Activated CD4-positive, alpha-beta T cell treated with anti-CD3 and anti-CD28 coated beads, Interleukin-2, Interleukin-4, amounts not matched to agents 100 ng/mL and 50 ng/mL, durations not matched to agents 16 hours and 8 hours (primary cell): ENCODE measurements around the gene NAT8.
"Not testable (repeated sequence)": the region's sequence is repeated elsewhere in the genome, so short reads cannot be mapped to it uniquely, and the experiment has no call there.

Source experiments
- DNase-seq: peaks from one replicate; pipeline ENCODE4 v3.0.0-alpha.2; 2020; ENCODE audit warnings: low spot score

Gene NAT8, protein sequence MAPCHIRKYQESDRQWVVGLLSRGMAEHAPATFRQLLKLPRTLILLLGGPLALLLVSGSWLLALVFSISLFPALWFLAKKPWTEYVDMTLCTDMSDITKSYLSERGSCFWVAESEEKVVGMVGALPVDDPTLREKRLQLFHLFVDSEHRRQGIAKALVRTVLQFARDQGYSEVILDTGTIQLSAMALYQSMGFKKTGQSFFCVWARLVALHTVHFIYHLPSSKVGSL

DNA sequence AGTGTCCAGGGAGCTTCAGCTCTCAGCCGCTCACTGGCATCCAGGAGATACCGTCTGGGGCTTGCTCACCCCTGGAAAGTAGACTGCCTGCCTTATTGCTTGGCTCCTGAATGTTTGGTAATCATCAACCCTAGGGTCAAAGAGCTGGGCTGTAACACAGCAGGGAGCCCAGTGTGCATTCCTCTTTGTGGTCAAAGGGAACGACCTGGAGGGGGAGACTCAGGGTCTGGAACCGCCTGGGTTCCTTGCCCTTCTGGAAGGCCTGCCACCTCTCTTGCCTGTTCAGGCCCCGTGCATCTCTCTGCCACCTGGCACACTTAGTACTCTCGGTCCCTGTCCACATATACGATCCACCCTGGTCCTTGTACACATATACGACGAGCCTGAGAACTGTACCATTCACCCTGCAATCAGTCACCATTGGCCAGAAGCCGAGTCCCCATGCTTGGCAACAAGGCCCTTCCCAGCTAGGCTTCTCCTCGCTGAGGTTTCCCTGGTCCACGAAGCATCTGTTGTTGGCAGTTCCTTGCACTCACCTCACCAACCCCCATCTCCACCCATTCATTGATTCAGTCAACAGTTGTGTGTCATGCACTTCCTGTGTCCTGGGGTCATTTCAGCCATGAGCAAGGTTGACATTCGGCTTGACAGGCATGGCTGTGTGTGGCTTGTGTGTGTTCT, at the start of gene NAT8:
NAT8 (minus strand) TSS at position 85 of the 681 bp plus-strand sequence. CDS start 794 bp downstream, outside the sequence.
- DNase-seq, result no peak

- peak; percentile 27 for DNase-seq
These were observed 48.3 kb upstream of the NAT8 start for GRCh38 chr2:73690372-73691088.

DNA sequence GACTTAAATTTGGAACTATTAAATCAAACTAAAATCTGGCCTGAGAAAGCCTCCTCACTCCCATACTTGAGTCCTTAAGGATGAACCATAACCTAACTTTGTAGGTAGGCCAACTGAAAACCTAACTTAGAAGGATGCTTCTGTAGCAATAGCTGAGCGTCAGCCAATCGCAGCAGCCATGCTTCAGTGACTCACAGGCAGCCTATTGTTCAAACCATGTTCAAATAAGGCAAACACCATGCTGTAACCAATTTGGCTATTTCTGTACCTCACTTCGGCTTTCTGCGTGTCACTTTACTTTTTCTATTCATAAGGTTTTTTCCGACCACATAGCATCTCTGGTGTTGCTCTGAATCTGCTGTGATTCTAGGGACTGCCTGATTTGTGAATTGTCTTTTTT, 46.3 kb upstream of the NAT8 start:
- not testable (repeated sequence) for DNase-seq

GRCh38 chr2:73685764-73686438, 43.7 kb upstream of the NAT8 start:
- DNase-seq, result no peak

DNA sequence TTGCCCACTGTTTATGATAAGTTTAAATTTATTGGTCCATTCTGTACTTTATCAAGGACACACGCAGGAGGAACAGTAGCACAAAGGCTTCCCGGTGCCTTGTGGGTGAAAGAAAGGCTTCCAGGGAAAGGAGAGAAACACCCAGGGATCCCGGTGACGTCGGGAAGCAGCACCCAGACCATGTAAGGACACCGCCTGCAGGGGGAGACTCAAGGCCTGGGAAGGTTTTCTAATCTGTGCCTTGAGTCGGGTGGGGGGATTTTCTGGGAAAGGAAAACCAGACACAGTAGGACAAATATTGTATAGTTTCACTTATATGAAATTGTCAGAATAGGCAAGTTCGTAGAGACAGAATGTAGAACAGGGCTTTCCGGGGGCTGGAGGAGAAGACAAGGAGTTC, 42.7 kb upstream of the NAT8 start:
- DNase-seq, result not testable (repeated sequence)

DNA sequence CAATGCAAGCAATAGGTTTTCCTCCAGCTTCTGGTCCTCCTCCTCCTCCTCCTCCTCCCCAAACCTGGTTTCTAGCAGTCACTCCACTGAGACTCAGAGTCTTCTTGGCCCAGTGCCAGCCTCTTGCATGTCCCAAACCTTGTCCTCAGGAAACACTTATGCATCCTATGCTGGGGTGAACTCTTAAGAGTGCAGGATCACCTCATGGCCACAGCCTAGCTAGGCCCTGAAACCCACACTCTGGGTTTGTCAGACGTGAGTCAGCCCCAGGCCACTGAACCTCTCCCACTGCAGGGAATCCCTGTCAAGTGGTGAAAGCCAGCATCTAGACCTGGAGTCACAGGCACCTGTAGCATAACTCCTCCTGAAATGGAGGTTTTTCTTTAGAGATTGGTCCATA, 42.1 kb upstream of the NAT8 start:
- DNase-seq, result not testable (repeated sequence)

GRCh38 chr2:73679951-73680571, 37.8 kb upstream of the NAT8 start:
- peak; percentile 37 for DNase-seq

DNA sequence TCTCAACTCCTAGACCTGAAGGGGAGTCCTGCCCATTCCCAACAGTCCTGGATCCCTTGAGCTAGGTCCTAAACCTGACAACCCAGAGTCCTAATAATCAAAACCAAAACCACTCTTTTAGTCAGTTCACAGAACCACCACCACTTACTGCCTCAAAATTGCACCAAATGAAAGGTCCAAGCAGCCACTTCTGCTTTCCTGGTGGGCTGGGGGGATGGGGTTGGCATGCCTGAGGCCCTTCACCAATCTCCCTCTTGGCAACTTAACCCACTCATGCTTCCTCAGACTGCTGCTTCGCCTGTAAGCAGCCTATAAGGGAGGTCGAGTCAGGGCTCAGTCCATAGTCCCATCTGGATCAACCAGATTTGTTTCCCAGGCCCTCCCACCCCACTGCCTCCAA, 37.0 kb upstream of the NAT8 start:
- DNase-seq, result not testable (repeated sequence)

DNA sequence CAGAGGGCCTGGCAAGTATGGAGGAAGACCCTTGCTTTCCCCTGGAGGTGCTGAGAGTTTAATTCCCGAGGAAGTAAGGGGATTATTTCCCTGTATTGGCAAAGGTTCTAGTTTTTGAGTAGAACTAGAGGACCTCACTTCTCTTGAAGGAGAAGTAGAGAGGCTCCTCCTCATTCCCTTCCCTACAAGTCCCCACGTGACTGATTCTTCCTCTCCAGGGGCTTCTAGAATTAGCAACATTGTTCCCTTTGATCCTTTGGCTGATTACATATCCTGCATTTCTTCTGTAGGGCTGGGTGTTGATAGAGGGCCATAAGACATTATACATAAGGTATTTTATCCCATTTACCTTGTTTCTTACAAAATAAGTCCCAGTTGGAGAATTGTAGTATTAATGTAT, 35.8 kb upstream of the NAT8 start:
- not testable (repeated sequence) for DNase-seq

- not testable (repeated sequence) for DNase-seq
These were observed 34.0 kb upstream of the NAT8 start for GRCh38 chr2:73676211-73676610.

DNA sequence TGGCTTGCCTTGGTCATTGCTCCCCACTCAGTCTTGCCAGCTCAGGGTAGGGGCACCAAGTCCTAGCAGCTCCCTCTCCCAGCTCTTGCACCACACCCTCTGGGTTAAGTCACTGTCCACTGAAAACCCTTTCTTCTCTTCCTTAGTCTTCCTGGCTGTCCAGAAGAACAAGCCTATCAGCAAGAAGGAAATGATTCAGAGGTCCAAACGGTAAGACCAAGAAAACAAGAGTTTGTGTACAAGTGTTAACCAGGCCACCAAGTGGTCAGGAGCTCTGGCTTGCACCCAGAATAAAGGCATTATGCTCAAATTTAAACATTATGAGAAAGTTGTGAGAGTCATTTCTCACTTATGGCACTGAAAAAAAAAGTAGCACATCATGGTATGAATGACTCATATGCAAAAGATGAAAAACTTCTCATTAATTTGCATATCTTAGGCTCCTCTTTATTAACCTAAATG, 32.5 kb upstream of the NAT8 start:
- DNase-seq, result peak; percentile 4

GRCh38 chr2:73669976-73670375, 27.8 kb upstream of the NAT8 start:
- DNase-seq, result not testable (repeated sequence)

DNA sequence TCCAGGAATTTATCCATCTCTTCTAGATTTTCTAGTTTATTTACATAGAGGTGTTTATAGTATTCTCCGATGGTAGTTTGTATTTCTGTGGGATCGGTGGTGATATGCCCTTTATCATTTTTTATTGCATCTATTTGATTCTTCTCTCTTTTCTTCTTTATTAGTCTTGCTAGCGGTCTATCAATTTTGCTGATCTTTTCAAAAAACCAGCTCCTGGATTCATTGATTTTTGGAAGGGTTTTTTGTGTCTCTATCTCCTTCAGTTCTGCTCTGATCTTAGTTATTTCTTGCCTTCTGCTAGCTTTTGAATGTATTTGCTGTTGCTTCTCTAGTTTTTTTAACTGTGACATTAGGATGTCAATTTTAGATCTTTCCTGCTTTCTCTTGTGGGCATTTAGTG, 25.0 kb upstream of the NAT8 start:
- DNase-seq, result not testable (repeated sequence)

DNA sequence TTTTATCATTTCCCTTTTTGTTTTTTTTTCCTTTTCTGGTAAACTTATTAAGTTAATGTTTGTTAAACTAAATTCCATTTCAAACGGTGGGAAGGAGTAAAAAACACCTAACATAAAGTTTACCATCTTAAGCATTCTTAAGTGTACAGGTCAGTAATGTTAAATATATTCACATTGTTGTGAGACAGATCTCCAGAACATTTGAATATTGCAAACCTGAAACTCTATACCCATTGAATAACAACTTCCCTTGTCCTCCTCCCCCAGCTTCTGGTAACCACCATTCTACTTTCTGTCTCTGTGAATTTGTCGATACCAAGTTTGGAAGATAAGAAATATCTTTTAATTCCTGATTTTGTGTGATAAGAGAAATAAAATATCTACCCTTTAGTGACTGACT, 12.0 kb upstream of the NAT8 start:
- DNase-seq, result no peak

GRCh38 chr2:73652348-73652747, 10.1 kb upstream of the NAT8 start:
- DNase-seq, result no peak

GRCh38 chr2:73651591-73652230, 9.5 kb upstream of the NAT8 start:
- DNase-seq, result no peak

DNA sequence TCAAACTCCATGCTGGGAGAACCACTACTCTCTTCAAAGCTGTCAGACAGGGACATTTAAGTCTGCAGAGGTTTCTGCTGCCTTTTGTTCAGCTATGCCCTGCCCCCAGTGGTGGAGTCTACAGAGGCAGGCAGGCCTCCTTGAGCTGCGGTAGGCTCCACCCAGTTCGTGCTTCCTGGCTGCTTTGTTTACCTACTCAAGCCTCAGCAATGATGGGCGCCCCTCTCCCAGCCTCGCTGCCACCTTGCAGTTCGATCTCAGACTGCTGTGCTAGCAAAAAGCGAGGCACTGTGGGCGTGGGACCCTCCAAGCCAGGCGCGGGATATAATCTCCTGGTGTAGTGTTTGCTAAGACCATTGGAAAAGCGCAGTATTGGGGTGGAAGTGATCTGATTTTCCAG, 5.5 kb upstream of the NAT8 start:
- DNase-seq, result not testable (repeated sequence)

DNA sequence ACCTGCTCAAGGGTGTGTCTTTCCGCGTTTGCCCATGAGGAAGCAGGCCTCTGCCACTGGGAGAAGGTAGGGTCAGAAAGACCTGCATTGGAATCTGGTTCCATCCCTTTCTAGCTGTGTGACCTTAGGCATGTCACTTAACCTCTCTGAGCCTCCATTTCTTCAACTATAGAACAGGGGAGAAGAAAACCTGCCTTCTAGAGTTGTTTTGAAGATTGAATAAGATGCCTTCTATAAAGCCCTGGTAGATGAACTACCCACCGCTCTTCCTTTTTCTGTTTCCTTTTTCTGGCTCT, 507 bp downstream of the NAT8 start:
- DNase-seq, result no peak

DNA sequence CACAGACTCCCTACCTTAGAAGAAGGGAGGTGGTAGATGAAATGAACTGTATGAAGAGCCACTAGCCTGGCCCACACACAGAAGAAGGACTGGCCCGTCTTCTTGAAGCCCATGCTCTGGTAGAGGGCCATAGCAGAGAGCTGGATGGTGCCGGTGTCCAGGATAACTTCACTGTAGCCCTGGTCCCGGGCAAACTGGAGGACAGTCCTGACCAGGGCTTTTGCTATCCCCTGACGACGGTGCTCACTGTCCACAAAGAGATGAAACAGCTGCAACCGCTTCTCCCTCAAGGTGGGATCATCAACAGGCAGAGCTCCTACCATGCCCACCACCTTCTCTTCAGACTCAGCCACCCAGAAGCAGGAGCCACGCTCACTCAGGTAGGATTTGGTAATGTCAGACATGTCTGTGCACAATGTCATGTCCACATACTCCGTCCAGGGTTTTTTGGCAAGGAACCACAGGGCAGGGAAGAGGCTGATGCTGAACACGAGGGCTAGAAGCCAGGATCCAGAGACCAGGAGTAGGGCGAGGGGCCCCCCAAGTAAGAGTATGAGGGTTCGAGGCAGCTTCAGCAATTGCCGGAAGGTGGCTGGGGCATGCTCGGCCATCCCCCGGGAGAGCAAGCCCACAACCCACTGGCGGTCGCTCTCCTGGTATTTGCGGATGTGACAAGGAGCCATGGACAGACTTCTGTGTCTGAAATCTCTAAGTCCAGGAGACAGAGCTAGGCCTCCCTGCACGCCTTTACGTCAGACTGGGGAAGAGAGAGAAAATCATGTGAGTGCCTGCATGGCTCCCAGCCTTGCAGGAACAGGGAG, 1.1 kb downstream of the NAT8 start:
- DNase-seq, result no peak

GRCh38 chr2:73640511-73640911, 1.7 kb downstream of the NAT8 start:
- no peak for DNase-seq

DNA sequence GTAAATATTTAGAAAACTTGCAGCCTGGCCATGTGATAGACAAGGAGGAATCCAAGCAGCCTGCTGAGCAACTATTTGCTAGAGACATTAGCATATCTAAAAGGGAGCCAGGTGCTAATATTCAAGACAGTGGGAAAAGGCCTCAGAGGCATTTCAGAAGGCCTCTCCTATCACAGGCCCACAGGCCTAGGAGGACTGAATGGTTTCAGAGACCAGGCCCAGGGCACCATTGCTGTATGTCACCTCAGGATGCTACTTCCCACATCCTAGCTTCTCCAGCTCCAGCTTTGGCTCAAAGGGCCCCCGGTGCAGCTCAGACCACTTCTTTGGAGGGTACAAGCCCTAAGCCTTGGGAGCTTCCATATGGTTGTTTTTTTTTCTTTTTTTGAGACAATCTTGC, 3.8 kb downstream of the NAT8 start:
- no peak for DNase-seq
